GM19452 (cell line): Measurements from ENCODE around the gene RHOG.

Experiments
- ATAC-seq: cut with Tn5 transposase; IDR thresholded peaks from one replicate; pipeline ENCODE4 v1.9.1; 2021; ENCODE audit not compliant: unreplicated experiment

RHOG gene

GRCh38 chr11:3781423-3781822 lies 59.3 kb downstream of the RHOG start:
- ATAC-seq, result no peak
